Stimulated activated CD8-positive, alpha-beta memory T cell treated with anti-CD3 and anti-CD28 coated beads, Interleukin-4, amount 100 ng/mL, for 24 hours (primary cell): ENCODE measurements around the gene RNF212.
"Not testable (repeated sequence)": the region's sequence is repeated elsewhere in the genome, so short reads cannot be mapped to it uniquely, and the experiment has no call there.

Source experiments
- DNase-seq: peaks from one replicate; pipeline ENCODE4 v3.0.0-alpha.2; 2020; ENCODE audit warnings: low read depth

The RNF212 gene

DNA sequence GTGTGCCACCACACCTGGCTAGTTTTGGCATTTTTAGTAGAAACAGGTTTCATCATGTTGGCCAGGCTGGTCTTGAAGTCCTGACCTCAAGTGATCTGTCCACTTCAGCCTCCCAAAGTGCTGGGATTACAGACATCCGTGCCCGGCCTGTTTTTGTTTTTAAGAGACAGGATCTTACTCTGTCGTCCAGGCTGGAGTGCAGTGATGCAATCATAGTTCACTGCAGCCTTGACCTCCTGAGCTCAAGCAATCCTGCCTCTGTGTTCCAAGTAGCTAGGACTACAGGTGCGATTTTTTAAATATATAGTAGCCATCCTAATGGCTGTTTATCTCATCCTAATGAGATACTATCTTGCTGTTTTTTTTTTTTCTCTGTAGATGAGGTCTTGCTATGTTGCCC is 47.6 kb downstream of the RNF212 start:
- DNase-seq, result no peak

DNA sequence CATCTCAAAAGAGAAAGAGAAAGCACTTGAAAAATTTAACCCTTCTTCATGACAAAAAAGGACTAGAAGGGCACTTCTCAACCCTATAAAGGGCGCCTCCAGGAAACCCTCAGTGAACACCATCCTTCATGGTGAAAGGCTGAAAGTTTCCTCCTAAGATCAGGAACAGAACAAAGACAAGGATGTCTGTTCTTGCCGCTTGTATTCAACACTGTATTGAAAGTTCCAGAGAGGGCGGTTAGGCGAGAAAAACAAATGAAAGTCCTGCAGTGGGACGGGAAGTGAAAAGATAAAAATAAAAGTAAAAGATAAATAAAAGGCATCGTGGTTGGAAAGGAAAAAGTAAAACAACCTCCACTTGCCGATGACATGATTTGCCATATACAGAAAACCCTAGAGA is 50.9 kb downstream of the RNF212 start:
- DNase-seq, result no peak

GRCh38 chr4:1061760-1062159 is 51.6 kb downstream of the RNF212 start:
- DNase-seq, result no peak

DNA sequence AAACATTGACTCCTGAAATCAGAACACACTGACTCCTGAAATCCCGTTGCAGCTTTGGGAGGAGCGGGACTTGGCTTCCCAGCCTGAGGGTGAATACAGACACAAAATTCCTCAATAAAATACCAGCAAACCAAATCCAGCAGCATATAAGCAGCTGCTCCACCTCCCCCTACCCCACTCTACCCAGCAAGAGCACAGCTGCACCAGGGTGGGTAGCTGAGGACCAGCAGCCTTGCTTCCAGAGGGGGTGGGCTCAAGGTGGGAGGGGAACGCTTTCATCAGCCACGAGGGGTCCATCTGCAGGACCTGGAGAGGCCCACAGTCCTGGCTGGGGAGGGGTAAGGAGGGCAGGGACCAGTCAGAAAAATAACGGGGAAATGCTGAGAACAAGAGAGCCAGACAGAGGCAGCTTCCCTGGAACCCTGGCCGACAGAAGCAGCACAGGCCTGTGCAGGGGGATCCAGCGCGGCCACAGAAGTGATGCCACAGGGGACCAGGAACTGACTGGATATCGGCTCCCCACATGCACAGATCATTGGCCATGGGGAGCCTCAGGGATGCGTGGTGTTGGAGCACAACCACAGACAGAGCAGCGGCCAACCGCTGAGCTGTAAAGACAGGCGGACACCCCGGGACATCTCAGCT is 52.2 kb downstream of the RNF212 start:
- no peak for DNase-seq

DNA sequence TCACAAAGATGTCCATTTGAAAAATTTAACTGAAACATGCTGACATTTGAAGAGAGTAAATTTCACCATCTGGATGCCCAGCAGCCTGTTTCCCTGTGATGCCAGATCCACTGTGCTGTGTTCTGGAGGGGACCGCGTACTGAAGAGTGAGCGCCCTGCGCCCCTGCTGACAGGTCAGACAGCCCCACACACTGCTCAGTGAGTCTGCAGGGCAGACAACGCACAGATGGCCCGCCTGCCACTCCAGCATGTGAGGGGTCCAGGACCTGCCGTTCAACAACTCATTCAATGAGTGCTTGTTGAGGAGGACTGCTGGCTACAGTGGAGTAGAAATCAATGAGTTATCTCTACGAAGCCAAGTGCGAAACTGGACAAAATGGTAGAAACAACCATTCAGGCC is 52.7 kb downstream of the RNF212 start:
- no peak for DNase-seq

- no peak for DNase-seq
Observed at GRCh38 chr4:1060121-1060520, 53.2 kb downstream of the RNF212 start.

DNA sequence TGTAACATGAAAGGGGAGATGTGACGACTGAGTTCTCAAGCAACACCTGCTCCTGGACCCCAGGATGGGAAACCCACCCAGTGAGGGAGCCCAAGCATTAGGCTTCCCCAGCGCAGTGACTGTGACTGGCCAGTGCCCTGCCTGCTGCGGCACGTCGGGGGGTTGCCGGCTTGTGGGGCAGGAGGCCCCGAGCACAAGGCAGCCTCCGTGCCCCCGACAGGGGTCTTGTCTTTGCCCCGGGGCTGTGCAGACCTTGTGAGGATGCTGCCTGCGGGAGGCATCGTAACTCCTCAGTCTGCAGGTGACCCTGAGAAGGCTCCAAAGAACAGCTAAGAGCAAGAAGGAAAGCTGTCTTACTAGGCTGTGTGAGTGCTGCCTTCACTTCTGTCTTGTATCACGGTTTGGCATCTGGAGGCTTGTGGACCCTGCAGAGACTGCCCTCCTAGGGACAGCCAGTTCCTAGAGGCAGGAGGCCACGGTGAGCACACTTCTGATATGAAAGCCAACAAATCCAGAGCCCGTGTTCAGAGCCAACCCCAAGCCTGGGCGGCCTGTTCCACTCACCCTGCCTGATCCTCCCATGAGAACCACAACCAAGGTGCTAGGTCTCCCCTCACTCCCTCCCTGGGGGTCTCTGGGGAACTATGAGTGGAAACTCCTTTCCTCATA is 54.2 kb downstream of the RNF212 start:
- DNase-seq, result no peak

GRCh38 chr4:1058198-1058996 is 55.0 kb downstream of the RNF212 start:
- DNase-seq, result no peak

- DNase-seq, result no peak
Observed at GRCh38 chr4:1057403-1057745, 56.0 kb downstream of the RNF212 start.

DNA sequence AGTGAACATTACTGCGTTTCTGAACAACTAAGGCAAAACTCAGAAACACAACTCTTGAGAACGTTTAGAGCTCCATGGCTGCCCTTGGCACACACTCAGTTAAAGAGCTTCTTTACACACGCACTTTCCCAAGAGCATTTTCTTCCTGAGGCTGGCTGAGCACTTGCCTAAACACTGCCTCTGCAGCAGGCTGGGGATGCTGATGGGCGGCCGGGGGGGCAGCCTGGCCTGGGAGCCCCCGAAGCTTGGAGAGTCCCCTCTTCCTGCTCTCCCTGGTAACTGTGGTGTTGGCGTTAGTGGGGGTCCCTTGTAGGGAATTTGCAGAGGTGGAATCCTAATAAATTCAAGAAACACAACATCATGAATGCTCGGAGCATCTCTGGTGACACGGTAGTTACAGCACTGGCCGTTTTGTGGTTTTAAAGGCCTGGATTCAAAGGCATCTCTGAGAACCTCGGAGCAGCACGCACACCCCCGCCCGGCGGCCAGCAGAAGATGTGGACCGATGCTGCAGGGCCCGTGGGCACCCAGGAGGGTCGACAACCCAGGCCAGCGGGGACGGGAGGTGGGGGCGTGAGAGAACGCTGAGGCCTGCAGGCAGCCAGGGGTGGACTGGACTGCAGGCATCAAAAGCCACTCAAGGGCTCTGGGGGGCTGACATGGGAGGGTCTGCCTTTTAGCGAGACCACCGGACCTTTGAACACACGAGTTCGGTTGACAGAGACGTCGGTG is 56.5 kb downstream of the RNF212 start:
- DNase-seq, result no peak

DNA sequence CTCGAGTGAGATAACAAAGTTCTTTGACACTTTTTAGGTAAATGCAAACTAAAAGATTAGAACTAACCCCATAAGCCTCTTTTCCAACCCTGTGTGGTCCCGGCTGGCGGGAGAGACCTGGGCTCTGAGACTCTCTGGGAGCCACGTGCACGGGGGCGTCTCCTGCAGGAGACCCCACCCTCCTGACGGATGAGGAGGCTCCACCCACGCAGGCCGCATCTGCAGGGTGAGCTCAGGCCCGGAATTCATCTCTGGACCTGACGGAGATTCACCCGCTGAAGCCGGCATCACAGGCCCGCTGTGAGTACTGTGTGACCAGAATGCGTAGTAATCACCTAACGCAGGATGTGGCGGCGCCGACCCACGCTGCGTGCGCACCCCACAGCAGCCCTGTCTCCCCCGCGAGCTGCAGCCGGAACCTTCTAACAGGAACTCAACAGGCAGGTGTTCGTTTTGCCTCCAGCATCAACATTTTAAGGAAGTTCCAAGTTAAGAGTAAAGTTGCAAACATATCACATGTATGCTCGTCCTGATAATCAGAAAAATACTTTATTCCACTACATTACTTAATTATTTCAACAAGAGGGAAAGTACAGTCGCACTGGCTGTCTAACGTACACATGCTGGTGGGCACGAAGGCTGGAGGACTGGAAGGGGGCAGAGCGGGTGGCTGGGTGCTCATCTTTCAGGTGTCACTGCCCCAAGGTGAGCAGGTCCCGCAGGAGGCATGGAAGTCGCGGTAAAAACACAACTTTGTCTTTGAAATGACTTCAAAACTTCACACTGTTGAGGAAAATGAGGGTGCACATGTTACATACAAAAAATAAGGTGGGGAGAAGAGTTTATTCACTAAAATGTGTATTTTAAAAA is 57.4 kb downstream of the RNF212 start:
- peak; percentile 66 for DNase-seq

DNA sequence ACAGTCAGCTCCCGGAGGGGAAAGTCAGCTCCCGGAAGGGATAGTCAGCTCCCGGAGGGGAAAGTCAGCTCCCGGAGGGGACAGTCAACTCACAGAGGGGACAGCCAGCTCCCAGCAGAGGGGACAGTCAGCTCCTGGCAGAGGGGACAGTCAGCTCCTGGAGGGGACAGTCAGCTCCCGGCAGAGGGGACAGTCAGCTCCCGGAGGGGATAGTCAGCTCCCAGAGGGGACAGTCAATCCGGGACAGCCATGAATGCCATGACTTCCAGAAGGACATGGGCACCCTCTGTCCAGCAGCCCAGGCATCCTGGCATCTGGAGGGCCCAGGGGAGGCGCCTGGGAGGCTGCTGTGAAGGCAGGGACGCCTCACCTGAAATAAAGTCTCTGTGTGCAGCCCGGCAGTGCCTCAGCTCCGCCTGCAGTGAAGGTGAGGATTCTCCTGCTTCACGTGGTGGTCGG is 58.1 kb downstream of the RNF212 start:
- DNase-seq, result not testable (repeated sequence)

DNA sequence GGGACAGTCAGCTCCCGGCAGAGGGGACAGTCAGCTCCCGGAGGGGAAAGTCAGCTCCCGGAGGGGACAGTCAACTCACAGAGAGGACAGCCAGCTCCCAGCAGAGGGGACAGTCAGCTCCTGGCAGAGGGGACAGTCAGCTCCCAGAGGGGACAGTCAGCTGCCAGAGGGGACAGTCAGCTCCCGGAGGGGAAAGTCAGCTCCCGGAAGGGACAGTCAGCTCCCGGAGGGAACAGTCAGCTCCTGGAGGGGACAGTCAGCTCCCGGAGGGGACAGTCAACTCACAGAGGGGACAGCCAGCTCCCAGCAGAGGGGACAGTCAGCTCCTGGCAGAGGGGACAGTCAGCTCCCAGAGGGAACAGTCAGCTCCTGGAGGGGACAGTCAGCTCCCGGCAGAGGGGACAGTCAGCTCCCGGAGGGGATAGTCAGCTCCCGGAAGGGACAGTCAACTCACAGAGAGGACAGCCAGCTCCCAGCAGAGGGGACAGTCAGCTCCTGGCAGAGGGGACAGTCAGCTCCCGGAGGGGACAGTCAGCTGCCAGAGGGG is 58.6 kb downstream of the RNF212 start:
- not testable (repeated sequence) for DNase-seq

- DNase-seq, result not testable (repeated sequence)
Observed at GRCh38 chr4:1053891-1054290, 59.5 kb downstream of the RNF212 start.

GRCh38 chr4:1053080-1053661 is 60.2 kb downstream of the RNF212 start:
- DNase-seq, result no peak

- no peak for DNase-seq
Observed at GRCh38 chr4:1052231-1052671, 61.1 kb downstream of the RNF212 start.

GRCh38 chr4:1051472-1051871 is 61.9 kb downstream of the RNF212 start:
- DNase-seq, result no peak

DNA sequence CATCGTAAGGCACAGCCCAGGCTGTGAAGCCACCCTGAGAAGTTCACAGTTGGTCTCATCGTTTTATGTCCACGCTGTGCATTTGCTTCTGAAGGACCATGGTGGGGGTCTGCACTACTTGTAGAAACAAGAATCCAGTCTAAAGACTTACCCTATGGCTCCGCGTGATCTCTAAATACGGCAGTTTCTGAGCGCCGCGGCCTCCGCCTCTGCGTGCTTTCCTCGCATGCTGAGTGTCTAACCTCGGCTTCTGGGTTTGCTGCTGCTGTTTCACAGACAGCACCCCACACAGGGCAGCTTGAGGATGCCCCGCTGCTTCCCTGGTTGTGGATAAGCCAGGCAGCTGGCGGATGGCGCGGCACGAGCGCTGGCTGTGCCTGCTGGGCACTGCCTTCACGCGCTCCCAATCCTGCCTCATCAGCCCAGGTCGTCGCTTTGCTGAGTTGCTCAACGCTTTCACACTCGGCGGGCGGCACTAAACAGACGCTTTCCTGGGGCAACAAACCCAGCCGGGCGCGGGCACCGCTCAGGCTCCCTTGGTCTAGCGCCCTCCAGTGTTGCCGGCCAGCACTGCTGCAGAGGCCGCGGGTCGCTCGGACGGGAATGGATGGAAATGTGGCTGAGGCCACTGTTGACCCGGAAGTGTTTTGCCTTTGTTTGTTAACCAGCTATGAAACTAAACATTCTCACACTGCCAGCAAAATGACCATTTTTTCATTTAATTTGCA is 62.7 kb downstream of the RNF212 start:
- DNase-seq, result no peak

- DNase-seq, result no peak
Observed at GRCh38 chr4:1049591-1049905, 63.8 kb downstream of the RNF212 start.
